GM21737 (cell line): Measurements from ENCODE around the gene VPS39.
A peak's percentile ranks its signal among the peaks of the same experiment; 100 is the strongest.
"Not testable (repeated sequence)": the region's sequence is repeated elsewhere in the genome, so short reads cannot be mapped to it uniquely, and the experiment has no call there.

ENCODE experiments used
- ATAC-seq: cut with Tn5 transposase; IDR thresholded peaks from one replicate; pipeline ENCODE4 v1.9.1; 2021; ENCODE audit warnings: mild to moderate bottlenecking, moderate library complexity; ENCODE audit not compliant: unreplicated experiment

Gene VPS39

GRCh38 chr15:42207674-42208579 lies at the start of gene VPS39:
Gene VPS39, minus strand, starts transcription at chr15:42208304. Its CDS starts 151 bp downstream, at chr15:42208153.
- peak; percentile 84 for ATAC-seq

DNA sequence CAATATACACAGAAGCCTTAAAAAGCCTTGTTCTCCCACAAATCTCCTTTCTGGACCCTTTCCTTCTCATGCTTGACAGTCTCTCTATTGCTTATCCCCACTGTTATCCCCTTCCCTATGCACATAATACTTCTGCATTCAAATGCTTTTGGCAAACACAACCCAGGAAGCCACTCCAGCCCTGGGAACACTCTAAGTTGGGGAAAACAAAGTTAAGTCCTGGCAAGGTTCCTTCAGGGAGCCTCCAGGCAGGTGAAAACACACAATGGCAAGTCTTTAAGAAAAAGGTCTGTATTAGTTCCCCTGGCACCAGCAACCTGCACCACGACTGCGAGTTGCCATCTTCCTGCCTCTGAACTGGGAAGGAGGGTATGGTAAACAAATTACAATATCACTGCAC lies 45.2 kb upstream of the VPS39 start:
- ATAC-seq: no peak

DNA sequence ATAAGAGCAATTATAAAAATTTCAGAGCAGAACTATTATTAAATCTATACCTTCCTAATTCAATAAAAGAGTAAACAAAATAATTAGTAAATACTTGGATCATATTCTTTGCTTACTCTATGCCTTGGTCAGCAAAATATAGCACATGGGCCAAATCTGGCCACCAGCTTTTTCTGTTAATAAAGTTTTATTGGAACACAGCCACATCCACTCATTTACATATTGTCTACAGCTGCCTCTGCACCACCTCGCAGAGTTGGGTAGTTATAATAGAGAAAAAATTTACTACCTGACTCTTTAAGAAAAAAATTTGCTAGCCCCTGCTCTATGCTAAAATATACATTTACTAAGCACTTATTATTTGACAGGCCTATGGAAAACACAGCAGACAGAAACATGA lies 32.7 kb upstream of the VPS39 start:
- no peak for ATAC-seq

- ATAC-seq: no peak
These were observed 31.6 kb upstream of the VPS39 start for GRCh38 chr15:42239528-42240182.

- no peak for ATAC-seq
These were observed 25.0 kb upstream of the VPS39 start for GRCh38 chr15:42233107-42233506.

DNA sequence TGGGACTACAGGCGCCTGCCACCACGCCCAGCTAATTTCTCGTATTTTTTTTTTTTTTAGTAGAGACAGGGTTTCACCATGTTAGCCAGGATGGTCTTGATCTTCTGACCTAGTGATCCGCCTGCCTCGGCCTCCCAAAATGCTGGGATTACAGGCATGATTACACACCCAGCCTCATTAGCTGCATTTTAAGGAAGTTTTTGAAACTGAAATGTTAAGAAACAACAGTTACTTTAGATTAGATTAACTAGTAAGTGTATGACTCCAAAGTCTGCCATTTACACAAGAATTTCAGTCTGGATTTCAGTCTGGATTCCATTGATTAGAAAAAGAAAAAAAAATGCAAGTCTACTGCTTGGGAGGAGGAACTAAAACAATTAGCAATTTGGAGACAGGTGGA lies 24.5 kb upstream of the VPS39 start:
- no peak for ATAC-seq

GRCh38 chr15:42231088-42231487 lies 23.0 kb upstream of the VPS39 start:
- no peak for ATAC-seq

GRCh38 chr15:42228981-42229380 lies 20.9 kb upstream of the VPS39 start:
- ATAC-seq: not testable (repeated sequence)

- ATAC-seq: no peak
These were observed 19.9 kb upstream of the VPS39 start for GRCh38 chr15:42228036-42228435.

- ATAC-seq: no peak
These were observed 18.5 kb upstream of the VPS39 start for GRCh38 chr15:42226648-42227047.

GRCh38 chr15:42220216-42220615 lies 12.1 kb upstream of the VPS39 start:
- ATAC-seq: no peak

DNA sequence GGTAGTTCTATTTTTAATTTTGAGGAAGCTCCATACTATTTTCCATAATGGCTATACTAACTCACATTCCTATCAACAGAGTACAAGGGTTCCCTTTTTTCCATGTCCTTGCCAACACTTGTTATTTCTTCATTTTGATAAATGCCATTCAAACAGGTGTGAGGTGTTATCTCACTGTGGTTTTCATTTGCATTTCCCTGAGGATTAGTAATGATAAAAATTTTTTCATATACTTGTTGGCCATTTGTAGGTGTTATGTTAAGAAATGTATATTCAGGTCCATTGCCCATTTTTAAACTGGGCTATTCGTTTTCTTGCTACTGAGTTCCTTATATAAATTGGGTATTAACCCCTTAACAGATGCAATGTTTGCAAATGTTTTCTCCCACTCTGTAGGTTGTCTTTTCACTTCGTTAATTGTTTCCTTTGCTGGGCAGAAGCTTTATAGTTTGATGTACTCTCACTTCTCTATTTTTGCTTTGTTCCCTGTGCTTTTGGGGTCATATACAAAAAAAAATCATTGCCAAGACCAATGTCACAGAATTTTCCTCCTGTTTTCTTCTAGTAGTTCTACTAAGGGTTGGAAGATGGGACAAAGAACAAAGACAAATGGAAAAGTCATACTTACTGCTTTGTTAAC lies 11.0 kb upstream of the VPS39 start:
- no peak for ATAC-seq

- ATAC-seq: no peak
These were observed 9.5 kb upstream of the VPS39 start for GRCh38 chr15:42217568-42217967.

DNA sequence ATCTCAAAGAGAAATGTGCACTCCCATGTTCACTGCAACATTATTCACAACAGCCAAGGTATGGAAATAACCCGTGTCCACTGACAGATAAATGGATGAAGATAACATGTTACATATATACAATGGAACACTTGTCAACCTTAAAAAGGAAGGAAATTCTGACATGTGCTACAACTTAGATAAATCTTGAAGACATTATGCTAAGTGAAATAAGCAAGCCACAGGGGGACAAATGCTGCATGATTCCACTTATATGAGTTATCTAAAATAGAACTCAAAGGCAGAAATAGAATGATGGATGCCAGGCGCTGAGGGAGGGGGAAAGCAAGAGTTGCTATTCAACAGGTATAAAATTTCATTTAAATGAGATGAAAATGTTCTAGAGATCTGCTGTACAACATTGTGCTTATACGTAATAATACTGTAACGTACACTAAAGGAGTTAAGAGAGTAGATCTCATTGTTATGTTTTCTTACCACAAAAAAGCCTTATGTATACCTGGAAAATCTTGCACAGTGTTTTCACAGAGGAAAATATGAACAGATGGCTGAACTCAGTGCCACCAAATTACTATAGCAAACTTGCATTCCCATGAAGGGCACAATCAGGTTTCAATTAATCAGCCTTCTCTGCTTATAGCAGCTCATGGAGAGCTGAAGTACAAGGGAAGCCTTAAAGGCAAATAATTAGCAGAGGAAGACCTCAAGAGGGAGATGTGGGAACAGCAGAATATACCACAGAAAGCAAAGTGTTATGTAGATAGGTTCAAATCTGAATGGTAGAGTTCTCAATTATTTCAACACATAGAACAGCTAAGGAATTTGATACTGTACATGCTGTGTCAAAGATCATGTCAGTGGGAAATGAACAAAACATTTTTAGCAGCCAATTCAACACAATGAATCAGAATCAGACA lies 8.1 kb upstream of the VPS39 start:
- ATAC-seq: no peak

GRCh38 chr15:42214600-42214999 lies 6.5 kb upstream of the VPS39 start:
- no peak for ATAC-seq

DNA sequence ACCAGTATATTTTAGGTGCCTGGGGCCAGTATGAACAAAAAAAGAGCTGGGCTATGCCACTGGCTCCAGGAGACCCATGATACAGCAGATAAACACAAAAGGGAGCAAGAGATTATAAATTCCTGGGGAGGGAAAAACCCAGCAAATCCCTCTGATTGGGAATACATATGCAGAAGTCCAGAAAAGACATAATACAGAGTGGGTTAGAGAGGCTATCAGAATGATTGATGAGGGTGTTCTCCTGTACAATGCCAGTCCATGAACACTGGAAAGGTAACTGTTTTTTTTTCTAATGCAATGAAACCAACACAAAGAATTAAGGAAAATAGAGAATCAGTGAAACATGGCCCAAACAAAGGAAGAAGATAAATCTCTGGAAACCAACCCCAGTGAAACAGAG lies 5.4 kb upstream of the VPS39 start:
- ATAC-seq: no peak

GRCh38 chr15:42210696-42211095 lies 2.6 kb upstream of the VPS39 start:
- no peak for ATAC-seq

DNA sequence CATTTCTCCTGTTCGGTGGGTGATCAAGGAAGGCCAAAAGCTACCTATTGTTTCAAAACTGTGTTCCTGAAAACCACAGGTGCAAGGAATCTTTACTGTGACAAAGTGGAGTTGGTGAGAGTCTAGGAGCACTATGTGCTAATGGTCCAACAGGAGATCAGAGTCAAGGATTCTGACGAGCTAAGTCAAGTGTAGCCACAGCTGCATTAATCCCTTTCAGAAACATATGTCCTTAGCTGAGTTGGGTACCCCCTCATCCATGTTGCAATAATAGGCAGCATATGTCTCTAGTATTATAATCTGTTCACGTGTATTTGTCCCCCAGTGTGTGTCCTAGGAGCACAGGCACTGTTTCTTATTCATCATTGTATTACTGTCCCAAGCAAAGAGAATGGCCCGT lies 1.7 kb downstream of the VPS39 start:
- no peak for ATAC-seq

DNA sequence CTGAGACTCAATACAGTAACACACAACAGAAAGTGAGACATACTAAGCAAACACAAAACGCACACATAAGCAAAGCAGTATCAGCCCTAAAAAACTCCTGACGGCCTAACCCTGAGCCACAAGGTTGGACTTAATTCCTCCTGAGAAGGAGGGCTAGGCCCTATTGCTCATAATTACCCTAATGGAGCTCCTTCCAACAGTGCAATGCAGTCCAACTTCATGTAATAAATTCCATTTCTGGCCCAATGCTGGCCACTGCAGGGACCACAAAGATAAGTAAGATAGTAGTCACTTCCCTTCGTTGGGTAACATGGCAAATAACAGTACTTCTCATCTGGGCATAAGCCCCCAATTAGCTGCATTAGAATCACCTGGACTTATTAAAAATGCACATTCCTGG lies 4.2 kb downstream of the VPS39 start:
- ATAC-seq: no peak

- no peak for ATAC-seq
These were observed 5.5 kb downstream of the VPS39 start for GRCh38 chr15:42202653-42203052.

GRCh38 chr15:42201801-42202200 lies 6.3 kb downstream of the VPS39 start:
- ATAC-seq: no peak
